ENCODE measurements around the gene TNFRSF18.

DNA sequence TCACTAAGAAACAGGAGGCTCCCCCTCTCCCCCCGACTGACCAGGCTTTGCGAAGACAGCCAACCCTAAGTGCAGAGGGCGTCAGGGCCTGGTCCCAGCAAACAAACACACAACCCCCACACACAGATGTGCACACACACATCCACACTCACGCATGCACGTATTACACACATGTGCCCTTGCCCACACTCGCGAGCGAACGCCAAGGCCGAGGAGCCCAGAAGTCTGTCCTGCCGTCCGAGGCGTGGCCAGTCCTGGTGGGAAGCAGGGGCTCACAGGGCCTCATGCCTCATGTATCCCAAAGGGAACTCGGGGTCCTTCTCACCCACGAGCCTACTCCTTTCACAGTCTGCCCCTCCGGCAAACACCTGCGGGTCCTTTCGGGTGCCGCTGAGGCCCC, 23.4 kb upstream of the TNFRSF18 start:
- TF ChIP-seq, protein P1, sequence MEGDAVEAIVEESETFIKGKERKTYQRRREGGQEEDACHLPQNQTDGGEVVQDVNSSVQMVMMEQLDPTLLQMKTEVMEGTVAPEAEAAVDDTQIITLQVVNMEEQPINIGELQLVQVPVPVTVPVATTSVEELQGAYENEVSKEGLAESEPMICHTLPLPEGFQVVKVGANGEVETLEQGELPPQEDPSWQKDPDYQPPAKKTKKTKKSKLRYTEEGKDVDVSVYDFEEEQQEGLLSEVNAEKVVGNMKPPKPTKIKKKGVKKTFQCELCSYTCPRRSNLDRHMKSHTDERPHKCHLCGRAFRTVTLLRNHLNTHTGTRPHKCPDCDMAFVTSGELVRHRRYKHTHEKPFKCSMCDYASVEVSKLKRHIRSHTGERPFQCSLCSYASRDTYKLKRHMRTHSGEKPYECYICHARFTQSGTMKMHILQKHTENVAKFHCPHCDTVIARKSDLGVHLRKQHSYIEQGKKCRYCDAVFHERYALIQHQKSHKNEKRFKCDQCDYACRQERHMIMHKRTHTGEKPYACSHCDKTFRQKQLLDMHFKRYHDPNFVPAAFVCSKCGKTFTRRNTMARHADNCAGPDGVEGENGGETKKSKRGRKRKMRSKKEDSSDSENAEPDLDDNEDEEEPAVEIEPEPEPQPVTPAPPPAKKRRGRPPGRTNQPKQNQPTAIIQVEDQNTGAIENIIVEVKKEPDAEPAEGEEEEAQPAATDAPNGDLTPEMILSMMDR (IDR thresholded peaks at IDR 0.05): no peak
- TF ChIP-seq POLR2A (IDR thresholded peaks at IDR 0.05): no peak

All from right lobe of liver (tissue), 4 donors.